ENCODE data around the gene AP1G2. TPM values are rescaled to one million over a fixed set of nuclear protein-coding genes. Genes with fewer than 3 reads are reported as not detected.

Gene AP1G2
- total RNA-seq, 2 donors from 2014 or later = 150 to 237 TPM

DNA sequence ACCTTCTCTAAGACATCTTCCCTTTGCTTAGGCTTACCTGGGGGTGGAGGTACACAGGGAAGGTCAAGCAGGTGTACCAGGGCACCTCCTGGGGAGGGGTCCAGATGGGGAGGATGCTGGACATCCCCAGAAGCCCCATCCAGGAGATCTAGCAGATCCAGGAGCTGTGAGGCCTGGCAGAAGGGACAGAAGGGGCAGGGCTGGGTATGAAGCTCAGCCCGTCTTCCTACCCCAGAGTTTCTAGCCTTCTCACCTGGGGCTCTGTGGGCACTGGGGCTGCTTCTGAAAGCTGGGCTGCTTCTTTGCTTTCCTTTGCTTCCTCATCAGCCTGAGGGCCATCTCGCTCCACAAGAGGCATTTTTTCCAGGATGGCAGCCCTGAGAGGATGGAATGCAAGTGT, 6.3 kb downstream of the AP1G2 start:
- no peak overlapping the region for H3K27ac ChIP-seq
- ATAC-seq (no peak), DNase-seq (no peak)
- WGBS, 2 donors = 92% methylated on average over 2 of the region's 2 CpGs; no CpG with 5 or more reads in 1 of the 2 donors
- no peaks in the 10 kb centered on the region for H3K27me3 ChIP-seq
- intact Hi-C loops (cut with DNase I) = loop anchor here (5.0 to 10.0 kb wide), 2 partner anchors 79 to 236 kb away; partner anchors contain the start of gene PABPN1
- H3K4me3 ChIP-seq = no peak overlapping the region
- peaks cover 29% of the 10 kb centered on the region for H3K4me1 ChIP-seq
- no peak for TF ChIP-seq CTCF (IDR thresholded peaks at IDR 0.05)
- H3K36me3 ChIP-seq (replicated peaks in 1 of 2; ENCODE audit: insufficient read depth in 1 of 2, low read depth in 2 of 2) = peaks cover 0 to 13% of the 10 kb centered on the region in 2 donors
- H3K9me3 ChIP-seq = no peaks in the 10 kb centered on the region

DNA sequence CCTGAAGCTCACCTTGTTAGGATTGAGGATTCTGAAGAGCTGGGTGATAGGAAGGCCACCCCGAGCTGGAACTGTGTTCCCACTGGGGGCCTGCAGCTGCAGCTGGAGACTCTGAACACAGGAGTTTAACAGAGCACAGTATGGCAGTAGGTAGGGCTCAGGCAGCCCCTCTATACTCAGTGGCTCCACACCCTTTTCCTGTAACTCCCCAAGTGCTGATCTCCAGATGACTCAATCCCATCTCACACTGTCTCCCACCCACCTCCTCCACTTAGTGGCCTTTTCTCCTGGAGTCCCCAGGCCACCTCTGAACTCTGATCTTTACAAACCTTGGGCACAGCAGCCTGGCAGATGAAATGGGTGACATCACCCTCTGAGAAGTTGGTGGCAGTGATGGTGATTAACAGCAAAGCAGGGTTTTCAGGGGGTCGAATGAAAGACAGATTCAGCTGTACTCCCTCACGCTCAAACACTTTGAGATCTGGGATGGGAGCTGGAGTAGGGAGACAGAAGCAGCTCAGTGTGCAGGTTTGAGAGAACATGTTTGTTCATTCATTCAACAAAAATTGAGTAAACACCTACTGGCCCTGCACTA, 7.6 kb downstream of the AP1G2 start:
- TF ChIP-seq POLR2A (IDR thresholded peaks at IDR 0.05) (no peak), CTCF (IDR thresholded peaks at IDR 0.05) (no peak)
- Histone ChIP-seq H3K27ac (no peak overlapping the region), H3K4me1 (peaks cover 28% of the 10 kb centered on the region), H3K27me3 (no peaks in the 10 kb centered on the region), H3K36me3 (replicated peaks in 1 of 2; ENCODE audit: insufficient read depth in 1 of 2, low read depth in 2 of 2) (peaks cover 0 to 13% of the 10 kb centered on the region in 2 donors), H3K4me3 (no peak overlapping the region), H3K9me3 (no peaks in the 10 kb centered on the region)
- intact Hi-C loops (cut with DNase I) = loop anchor here (5.0 to 10.0 kb wide), 3 partner anchors 78 to 235 kb away; partner anchors contain the start of gene PABPN1
- whole genome bisulfite sequencing, 2 donors = 75 to 92% methylated on average over 3 of the region's 3 CpGs
- DNase-seq = no peak
- ATAC-seq = no peak

DNA sequence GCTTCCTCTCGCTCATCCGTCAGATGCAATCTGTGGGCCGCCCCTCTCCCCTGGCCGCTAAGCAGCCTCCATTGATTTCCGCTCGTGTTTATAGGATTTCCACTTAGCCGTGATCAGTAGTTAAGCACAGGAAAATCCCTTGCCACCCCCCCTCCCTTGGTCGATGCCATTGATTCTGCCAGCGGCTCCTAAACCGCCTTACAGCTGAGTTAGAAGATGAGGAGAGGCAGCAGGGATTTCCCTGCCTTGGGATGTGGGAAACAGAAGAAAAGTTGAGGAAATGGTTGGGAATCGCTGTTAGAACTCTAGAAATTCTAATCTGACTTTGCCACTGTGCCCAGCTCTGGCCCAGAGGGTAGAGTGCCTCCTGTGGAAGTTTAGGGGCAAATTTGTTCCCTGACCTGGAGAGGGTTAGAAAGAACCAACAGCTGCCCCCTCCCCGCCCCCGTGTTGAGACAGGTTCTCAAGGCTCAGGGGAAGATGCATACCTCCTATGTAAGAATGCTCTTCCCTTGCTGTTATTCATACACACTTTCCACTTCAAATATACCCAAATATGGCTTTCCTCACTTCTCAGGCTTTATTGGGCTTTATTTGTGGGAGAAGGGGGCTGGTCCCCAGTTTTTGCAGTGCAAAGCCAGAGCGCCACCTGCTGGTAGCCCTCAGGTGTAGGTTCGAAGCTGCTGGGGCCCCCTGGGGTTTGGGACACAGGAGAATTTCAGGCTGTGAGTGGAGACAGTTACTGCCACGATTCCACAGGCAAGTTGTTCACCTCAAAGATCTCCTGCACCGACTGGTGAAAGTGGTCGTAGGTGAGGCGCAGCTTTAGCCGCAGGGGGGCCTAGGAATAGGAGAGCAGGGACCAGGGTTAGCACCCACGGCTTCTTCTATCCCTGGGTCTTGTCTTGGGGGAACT, 8.3 kb downstream of the AP1G2 start:
- Histone ChIP-seq H3K4me3 (no peak overlapping the region), H3K36me3 (replicated peaks in 1 of 2; ENCODE audit: insufficient read depth in 1 of 2, low read depth in 2 of 2) (peaks cover 0 to 13% of the 10 kb centered on the region in 2 donors), H3K27me3 (no peaks in the 10 kb centered on the region), H3K27ac (no peak overlapping the region), H3K9me3 (no peaks in the 10 kb centered on the region), H3K4me1 (peaks cover 28% of the 10 kb centered on the region)
- no peak for ATAC-seq
- DNase-seq = peak in 2 of 4 donors; percentile 58 to 60
- 68% methylated on average over 21 of the region's 21 CpGs for WGBS, 2 donors
- intact Hi-C loops (cut with DNase I) = loop anchor here (5.0 kb wide), 1 partner anchor 87 kb away; no protein-coding TSS in a partner anchor
- TF ChIP-seq POLR2A (IDR thresholded peaks at IDR 0.05) (no peak), CTCF (IDR thresholded peaks at IDR 0.05) (peak; percentile 49 to 86 (median 63))

GRCh38 chr14:23558346-23559009, 9.1 kb downstream of the AP1G2 start:
- Histone ChIP-seq H3K4me3 (no peak overlapping the region), H3K4me1 (peaks cover 28% of the 10 kb centered on the region), H3K27me3 (no peaks in the 10 kb centered on the region), H3K27ac (no peak overlapping the region), H3K36me3 (replicated peaks in 1 of 2; ENCODE audit: insufficient read depth in 1 of 2, low read depth in 2 of 2) (peaks cover 0 to 10% of the 10 kb centered on the region in 2 donors), H3K9me3 (no peaks in the 10 kb centered on the region)
- 77 to 84% methylated on average over 8 to 10 of the region's 10 CpGs for WGBS, 2 donors
- intact Hi-C loops (cut with DNase I) = loop anchor here (5.0 kb wide), 1 partner anchor 86 kb away; no protein-coding TSS in a partner anchor
- DNase-seq (no peak), ATAC-seq (no peak)
- TF ChIP-seq POLR2A (IDR thresholded peaks at IDR 0.05) = no peak
- TF ChIP-seq CTCF (IDR thresholded peaks at IDR 0.05) = no peak

All from body of pancreas (tissue), 4 donors.